Lung (tissue), 12 donors: ENCODE data around the gene TBX1. TPM values are rescaled to one million over a fixed set of nuclear protein-coding genes. Genes with fewer than 3 reads are reported as not detected.
A peak's percentile ranks its signal among the peaks of the same experiment; 100 is the strongest.

Source experiments
- ATAC-seq: fragments of 200-7000 bp; cut with Tn5 transposase; one replicate; pipeline ENCODE4 v1.9.1; 2020; ENCODE audit warnings: moderate number of reproducible peaks; ENCODE audit not compliant: insufficient read depth, low FRiP score
- DNase-seq, 3 donors: peaks; one replicate each; pipeline ENCODE4 v3.0.0-alpha.2; 2013 to 2017
- H3K27ac ChIP-seq, 2 donors: one replicate each; pipeline ENCODE4 v1.5.1; 2013; ENCODE audit warnings: mild to moderate bottlenecking in 2 of 2, moderate library complexity in 2 of 2, control low read depth in 1 of 2, inconsistent platforms in 1 of 2, low read depth in 1 of 2, low read length in 1 of 2
- H3K27me3 ChIP-seq, 3 donors: one replicate each; pipeline ENCODE4 v1.5.1; 2013; ENCODE audit warnings: low read length in 2 of 3; ENCODE audit not compliant: control insufficient read depth in 3 of 3, insufficient read depth in 3 of 3
- H3K36me3 ChIP-seq, 4 donors: one replicate each; pipeline ENCODE4 v1.5.1; 2013; ENCODE audit warnings: low read length in 4 of 4, mild to moderate bottlenecking in 1 of 4, moderate library complexity in 1 of 4; ENCODE audit not compliant: control insufficient read depth in 4 of 4, insufficient read depth in 4 of 4
- H3K4me1 ChIP-seq, 5 donors: one replicate each; pipeline ENCODE4 v1.5.1; 2013; ENCODE audit warnings: low read length in 5 of 5, mild to moderate bottlenecking in 2 of 5, moderate library complexity in 1 of 5; ENCODE audit not compliant: control insufficient read depth in 5 of 5, insufficient read depth in 5 of 5
- H3K4me3 ChIP-seq: one replicate; pipeline ENCODE4 v1.5.1; 2013; ENCODE audit warnings: mild to moderate bottlenecking, control low read depth, moderate library complexity
- H3K9ac ChIP-seq, 2 donors: one replicate each; pipeline ENCODE4 v1.5.1; 2013; ENCODE audit warnings: low read length in 2 of 2, control low read depth in 1 of 2; ENCODE audit not compliant: insufficient read depth in 1 of 2
- H3K9me3 ChIP-seq, 4 donors: one replicate each; pipeline ENCODE4 v1.5.1; 2013; ENCODE audit warnings: low read length in 3 of 4, mild to moderate bottlenecking in 1 of 4, moderate library complexity in 1 of 4; ENCODE audit not compliant: control insufficient read depth in 4 of 4, insufficient read depth in 3 of 4
- CTCF ChIP-seq: IDR thresholded peaks from 2 replicates; pipeline ENCODE4 v1.5.1; 2012; ENCODE audit warnings: mild to moderate bottlenecking; ENCODE audit errors: control extremely low read depth, extremely low read depth
- WGBS, 2 donors: extraction: QIAGEN DNeasy Blood & Tissue Kit; methylation state at CpG; one replicate each; pipeline ENCODE4 v1.1.7; 2013; 5-methylcytosine and 5-hydroxymethylcytosine counted together
- polyA plus RNA-seq, 2 donors: library from polyadenylated mRNA; stranded (reverse); fragments of 200-250 nt; gene quantifications; one replicate each; pipeline ENCODE4 v1.2.1, GENCODE V29; 2013
- total RNA-seq, 2 donors: library from RNA; depleted of rRNA in 1 of 2; stranded (reverse); fragments of >200 nt in 1 of 2; gene quantifications; one replicate each; pipeline ENCODE4 v1.2.1, GENCODE V29; 2014 to 2021
- donor health status: control.
- donor health status: control.
- donor health status: Bipolar disorder and iron deficiency.
- donor health status: healthy.
- donor health status: DM: yes; HTN: yes; CAD: no.

The TBX1 gene
- total and polyA plus RNA-seq, 4 donors: 2.3 to 19.3 (median 4.5) TPM

GRCh38 chr22:19750507-19751490 is 9.8 kb upstream of the TBX1 start:
- Histone ChIP-seq H3K27ac (no peak overlapping the region), H3K4me3 (no peak overlapping the region), H3K9me3 (no peaks in the 10 kb centered on the region), H3K9ac (no peak overlapping the region), H3K36me3 (no peaks in the 10 kb centered on the region), H3K27me3 (peaks cover 3 to 32% (median 20%) of the 10 kb centered on the region in 3 donors), H3K4me1 (peaks cover 0 to 9% (median 3%) of the 10 kb centered on the region in 5 donors)
- DNase-seq: peak; percentile 48 to 62 (median 55)
- no peak for ATAC-seq
- WGBS, 2 donors: 71 to 78% methylated on average over 22 to 27 of the region's 27 CpGs
- no peak for TF ChIP-seq CTCF

GRCh38 chr22:19751497-19752245 is 8.9 kb upstream of the TBX1 start:
- H3K36me3 ChIP-seq: no peaks in the 10 kb centered on the region
- WGBS, 2 donors: 92 to 95% methylated on average over 14 of the region's 14 CpGs
- DNase-seq (no peak), ATAC-seq (no peak)
- peaks cover 3 to 40% (median 26%) of the 10 kb centered on the region in 3 donors for H3K27me3 ChIP-seq
- no peak overlapping the region for H3K9ac ChIP-seq
- H3K27ac ChIP-seq: no peak overlapping the region
- no peak overlapping the region for H3K4me3 ChIP-seq
- H3K4me1 ChIP-seq: peaks cover 0 to 9% (median 0%) of the 10 kb centered on the region in 5 donors
- H3K9me3 ChIP-seq: no peaks in the 10 kb centered on the region
- TF ChIP-seq CTCF: no peak

DNA sequence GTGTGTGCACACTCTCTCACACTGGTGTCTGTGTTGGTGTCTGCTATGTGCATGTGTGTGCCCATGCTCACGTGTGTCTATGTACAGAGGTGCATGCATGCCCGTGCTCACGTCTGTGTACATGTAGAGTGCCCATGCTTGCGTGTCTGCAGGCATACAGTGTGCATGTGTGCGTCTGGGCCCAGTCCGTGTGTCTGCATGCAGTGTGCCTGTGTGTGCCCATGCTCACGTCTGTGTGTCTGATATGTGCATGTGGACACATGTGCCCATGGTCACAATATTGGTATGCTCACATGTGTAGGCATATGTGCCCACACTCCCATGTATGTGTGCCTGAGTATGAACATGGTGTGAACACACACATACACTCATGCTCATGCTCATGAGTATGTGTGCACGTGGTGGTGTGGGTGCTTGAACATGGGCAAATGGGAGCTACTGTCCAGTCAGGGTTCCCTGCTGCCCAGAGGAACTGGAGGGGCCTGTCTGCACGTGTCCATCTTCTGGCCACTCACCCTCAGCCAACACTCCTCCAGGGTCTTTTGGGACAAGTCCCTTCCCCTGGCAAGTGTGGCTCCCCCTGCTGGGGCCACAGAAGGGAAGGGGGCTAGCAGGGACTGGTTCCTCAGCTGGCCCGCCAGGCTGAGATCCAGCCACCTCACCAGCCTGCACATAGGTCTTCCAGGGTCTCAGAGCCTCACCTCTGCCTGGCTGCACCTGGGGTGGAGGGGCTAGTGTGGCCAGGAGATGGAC is 7.3 kb upstream of the TBX1 start:
- 86 to 92% methylated on average over 10 of the region's 10 CpGs for WGBS, 2 donors
- H3K9me3 ChIP-seq: no peaks in the 10 kb centered on the region
- H3K4me3 ChIP-seq: no peak overlapping the region
- no peaks in the 10 kb centered on the region for H3K36me3 ChIP-seq
- H3K9ac ChIP-seq: no peak overlapping the region
- TF ChIP-seq CTCF: no peak
- ATAC-seq (no peak), DNase-seq (no peak)
- H3K27me3 ChIP-seq: peaks cover 3 to 55% (median 37%) of the 10 kb centered on the region in 3 donors
- no peak overlapping the region for H3K27ac ChIP-seq
- peaks cover 0 to 11% (median 0%) of the 10 kb centered on the region in 5 donors for H3K4me1 ChIP-seq
